Measurements from ENCODE around the gene MSX2.

- TF ChIP-seq CTCF (conservative IDR thresholded peaks at IDR 0.05; ENCODE audit: low read depth in 2 of 2), result no peak
- TF ChIP-seq POLR2AphosphoS5 (IDR thresholded peaks at IDR 0.05; ENCODE audit: low read depth), result no peak
- TF ChIP-seq NANOG (IDR thresholded peaks at IDR 0.05; ENCODE audit: borderline replicate concordance), result no peak
- peak; percentile 45 for TF ChIP-seq EZH2 (IDR thresholded peaks at IDR 0.05; ENCODE audit: low read depth, unreplicated experiment)
- TF ChIP-seq ETS1 (IDR thresholded peaks at IDR 0.05), result no peak
- no peak for TF ChIP-seq JUNB (IDR thresholded peaks at IDR 0.05; ENCODE audit: unreplicated experiment)
- no peak for TF ChIP-seq REST (IDR thresholded peaks at IDR 0.05; ENCODE audit: unreplicated experiment)
- no peak for TF ChIP-seq EZH2phosphoT487 (IDR thresholded peaks at IDR 0.05; ENCODE audit: unreplicated experiment)
- TF ChIP-seq CREB1 (CRISPR knock-in tag; IDR thresholded peaks at IDR 0.05; ENCODE audit: low read depth), result no peak
- no peak for TF ChIP-seq ZNF331 (CRISPR knock-in tag; IDR thresholded peaks at IDR 0.05; ENCODE audit: low read depth)
- TF ChIP-seq STAT1 (IDR thresholded peaks at IDR 0.05; ENCODE audit: unreplicated experiment), result no peak
These were observed 4.4 kb upstream of the MSX2 start for GRCh38 chr5:174719793-174720611.
